DMS53 treated with DMSO at 0.1 percent for 48 hours (cell line): ENCODE data around the gene YES1.
A peak's percentile ranks its signal among the peaks of the same experiment; 100 is the strongest.
"Not testable (repeated sequence)": the region's sequence is repeated elsewhere in the genome, so short reads cannot be mapped to it uniquely, and the experiment has no call there.

Source experiments
- DNase-seq: peaks from one replicate; lab custom pipeline; 2025; ENCODE audit not compliant: unreplicated experiment; lab: John Stamatoyannopoulos, UW

The YES1 gene

GRCh38 chr18:785242-785641 lies 26.8 kb downstream of the YES1 start:
- no peak for DNase-seq

GRCh38 chr18:784470-785172 lies 27.4 kb downstream of the YES1 start:
- no peak for DNase-seq

- no peak for DNase-seq
Observed at GRCh38 chr18:778194-778927, 33.7 kb downstream of the YES1 start.

- no peak for DNase-seq
Observed at GRCh38 chr18:777021-777420, 35.0 kb downstream of the YES1 start.

GRCh38 chr18:776044-776443 lies 36.0 kb downstream of the YES1 start:
- DNase-seq = not testable (repeated sequence)

GRCh38 chr18:774811-775210 lies 37.2 kb downstream of the YES1 start:
- no peak for DNase-seq

- DNase-seq = no peak
Observed at GRCh38 chr18:773980-774624, 37.9 kb downstream of the YES1 start.

GRCh38 chr18:770583-770961 lies 41.5 kb downstream of the YES1 start:
- no peak for DNase-seq

- DNase-seq = no peak
Observed at GRCh38 chr18:767961-768360, 44.1 kb downstream of the YES1 start.

- no peak for DNase-seq
Observed at GRCh38 chr18:767084-767882, 44.8 kb downstream of the YES1 start.

GRCh38 chr18:766550-766860 lies 45.5 kb downstream of the YES1 start:
- no peak for DNase-seq

GRCh38 chr18:765764-766549 lies 46.1 kb downstream of the YES1 start:
- DNase-seq = peak; percentile 32

GRCh38 chr18:759864-760263 lies 52.2 kb downstream of the YES1 start:
- DNase-seq = not testable (repeated sequence)

GRCh38 chr18:755506-755905 lies 56.5 kb downstream of the YES1 start:
- no peak for DNase-seq

- DNase-seq = no peak
Observed at GRCh38 chr18:754656-755055, 57.4 kb downstream of the YES1 start.

- no peak for DNase-seq
Observed at GRCh38 chr18:750456-750855, 61.6 kb downstream of the YES1 start.

- DNase-seq = no peak
Observed at GRCh38 chr18:744832-745597, 67.0 kb downstream of the YES1 start.

- DNase-seq = peak; percentile 81
Observed at GRCh38 chr18:741931-742512, 70.0 kb downstream of the YES1 start.

GRCh38 chr18:732371-732770 lies 79.7 kb downstream of the YES1 start:
- no peak for DNase-seq

GRCh38 chr18:731185-731584 lies 80.9 kb downstream of the YES1 start:
- no peak for DNase-seq
